BE2C (cell line): ENCODE data around the gene LRRC3B.

Source experiments
- DNase-seq: peaks from one replicate; pipeline ENCODE4 v3.0.0-alpha.2; 2020
- H3K27me3 ChIP-seq: fragments of 250-450 bp; sonication (Bioruptor Pico); 2 replicates; pipeline ENCODE4 v1.5.1; 2020; ENCODE audit warnings: mild to moderate bottlenecking
- H3K36me3 ChIP-seq: fragments of 250-450 bp; sonication (Bioruptor Pico); 2 replicates; pipeline ENCODE4 v1.5.1; 2020; ENCODE audit warnings: mild to moderate bottlenecking
- H3K4me1 ChIP-seq: fragments of 250-450 bp; sonication (Bioruptor Pico); 2 replicates; pipeline ENCODE4 v1.5.1; 2020
- H3K4me3 ChIP-seq: 2 replicates; pipeline ENCODE4 v1.5.1; 2011; ENCODE audit warnings: low read depth, low read length
- H3K9me3 ChIP-seq: fragments of 250-450 bp; sonication (Bioruptor Pico); 2 replicates; pipeline ENCODE4 v1.5.1; 2020
- TF ChIP-seq, protein P1 (sequence below): IDR thresholded peaks from 2 replicates; pipeline ENCODE4 v1.5.1; 2012; ENCODE audit warnings: mild to moderate bottlenecking, low read depth, low read length

Gene LRRC3B

GRCh38 chr3:26638113-26638512 is 15.5 kb downstream of the LRRC3B start:
- no peaks in the 10 kb centered on the region for H3K27me3 ChIP-seq
- no peak for DNase-seq
- H3K4me1 ChIP-seq: no peaks in the 10 kb centered on the region
- TF ChIP-seq, protein P1, sequence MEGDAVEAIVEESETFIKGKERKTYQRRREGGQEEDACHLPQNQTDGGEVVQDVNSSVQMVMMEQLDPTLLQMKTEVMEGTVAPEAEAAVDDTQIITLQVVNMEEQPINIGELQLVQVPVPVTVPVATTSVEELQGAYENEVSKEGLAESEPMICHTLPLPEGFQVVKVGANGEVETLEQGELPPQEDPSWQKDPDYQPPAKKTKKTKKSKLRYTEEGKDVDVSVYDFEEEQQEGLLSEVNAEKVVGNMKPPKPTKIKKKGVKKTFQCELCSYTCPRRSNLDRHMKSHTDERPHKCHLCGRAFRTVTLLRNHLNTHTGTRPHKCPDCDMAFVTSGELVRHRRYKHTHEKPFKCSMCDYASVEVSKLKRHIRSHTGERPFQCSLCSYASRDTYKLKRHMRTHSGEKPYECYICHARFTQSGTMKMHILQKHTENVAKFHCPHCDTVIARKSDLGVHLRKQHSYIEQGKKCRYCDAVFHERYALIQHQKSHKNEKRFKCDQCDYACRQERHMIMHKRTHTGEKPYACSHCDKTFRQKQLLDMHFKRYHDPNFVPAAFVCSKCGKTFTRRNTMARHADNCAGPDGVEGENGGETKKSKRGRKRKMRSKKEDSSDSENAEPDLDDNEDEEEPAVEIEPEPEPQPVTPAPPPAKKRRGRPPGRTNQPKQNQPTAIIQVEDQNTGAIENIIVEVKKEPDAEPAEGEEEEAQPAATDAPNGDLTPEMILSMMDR: no peak
- no peak overlapping the region for H3K4me3 ChIP-seq
- H3K36me3 ChIP-seq: no peaks in the 10 kb centered on the region
- H3K9me3 ChIP-seq: no peaks in the 10 kb centered on the region

DNA sequence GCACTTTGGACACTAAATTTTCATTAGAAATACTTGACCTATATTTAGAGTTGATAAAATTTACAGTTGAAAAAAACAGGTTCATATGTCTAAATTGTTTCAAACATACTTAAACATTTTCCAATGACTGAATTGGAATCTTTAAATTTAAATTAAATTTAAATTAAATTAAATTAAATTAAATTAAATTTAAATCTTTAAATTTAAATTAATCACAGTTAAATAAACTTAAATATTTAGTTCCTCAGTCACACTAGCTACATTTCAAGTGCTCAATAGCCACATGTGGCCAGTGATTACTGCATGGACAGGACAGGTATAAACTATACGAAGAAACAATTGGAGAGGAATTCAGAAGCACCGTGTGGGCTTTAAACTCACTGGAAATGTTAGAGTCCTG is 16.8 kb downstream of the LRRC3B start:
- no peaks in the 10 kb centered on the region for H3K9me3 ChIP-seq
- no peaks in the 10 kb centered on the region for H3K4me1 ChIP-seq
- TF ChIP-seq, protein P1: no peak
- no peaks in the 10 kb centered on the region for H3K27me3 ChIP-seq
- no peak overlapping the region for H3K4me3 ChIP-seq
- no peaks in the 10 kb centered on the region for H3K36me3 ChIP-seq
- no peak for DNase-seq

DNA sequence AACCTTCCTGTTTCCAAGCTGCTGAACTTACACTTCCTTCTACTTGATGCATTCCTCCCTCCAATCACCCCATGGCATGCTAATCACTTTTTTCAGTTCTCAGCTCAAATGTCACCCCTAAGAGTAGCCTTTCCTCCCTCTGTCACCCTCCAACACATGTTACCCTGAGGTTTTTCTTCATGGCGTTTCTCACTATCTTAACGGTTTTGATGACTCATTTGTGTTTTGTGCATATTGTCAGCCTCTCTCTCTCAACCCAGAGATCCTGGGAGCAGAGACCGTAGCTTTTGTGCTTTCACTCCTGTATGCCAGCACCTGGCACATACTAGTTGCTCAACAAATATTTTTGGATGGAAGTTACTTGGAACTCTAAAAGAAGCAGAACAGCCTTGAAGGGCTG is 24.5 kb downstream of the LRRC3B start:
- Histone ChIP-seq H3K27me3 (no peaks in the 10 kb centered on the region), H3K4me1 (no peaks in the 10 kb centered on the region), H3K4me3 (no peak overlapping the region), H3K36me3 (no peaks in the 10 kb centered on the region), H3K9me3 (no peaks in the 10 kb centered on the region)
- TF ChIP-seq, protein P1: no peak
- DNase-seq: no peak

- Histone ChIP-seq H3K27me3 (no peaks in the 10 kb centered on the region), H3K4me3 (no peak overlapping the region), H3K4me1 (no peaks in the 10 kb centered on the region), H3K36me3 (no peaks in the 10 kb centered on the region), H3K9me3 (no peaks in the 10 kb centered on the region)
- TF ChIP-seq, protein P1: no peak
- DNase-seq: no peak
Measured at GRCh38 chr3:26648461-26648860, 25.9 kb downstream of the LRRC3B start.

DNA sequence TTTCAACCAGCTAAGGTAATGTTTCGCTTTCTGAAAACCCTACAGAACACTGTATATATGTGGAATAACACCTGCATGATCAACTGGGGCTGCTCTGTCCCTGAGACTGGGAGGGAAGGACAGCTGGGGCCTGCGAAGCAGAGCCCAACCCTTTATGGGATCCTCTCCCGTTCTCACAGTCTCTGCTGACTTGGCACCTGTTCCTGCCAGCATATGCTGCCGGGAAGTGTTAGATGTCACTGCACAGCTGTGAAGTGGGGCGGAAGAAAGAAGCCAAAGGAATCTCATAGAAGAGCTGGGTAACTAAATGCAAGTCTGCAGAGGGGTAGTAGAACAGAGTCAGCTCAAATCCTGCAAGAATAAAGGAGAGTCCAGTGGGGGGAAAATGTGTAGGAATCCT is 29.6 kb downstream of the LRRC3B start:
- Histone ChIP-seq H3K4me3 (no peak overlapping the region), H3K36me3 (no peaks in the 10 kb centered on the region), H3K27me3 (no peaks in the 10 kb centered on the region), H3K9me3 (no peaks in the 10 kb centered on the region), H3K4me1 (no peaks in the 10 kb centered on the region)
- DNase-seq: no peak
- TF ChIP-seq, protein P1: no peak

GRCh38 chr3:26653811-26654425 is 31.3 kb downstream of the LRRC3B start:
- no peak for DNase-seq
- TF ChIP-seq, protein P1: no peak
- H3K9me3 ChIP-seq: no peaks in the 10 kb centered on the region
- H3K27me3 ChIP-seq: no peaks in the 10 kb centered on the region
- no peaks in the 10 kb centered on the region for H3K4me1 ChIP-seq
- no peaks in the 10 kb centered on the region for H3K36me3 ChIP-seq
- no peak overlapping the region for H3K4me3 ChIP-seq
